T-helper 17 cell (primary cell): ENCODE measurements around the gene TARP.
"Not testable (repeated sequence)": the region's sequence is repeated elsewhere in the genome, so short reads cannot be mapped to it uniquely, and the experiment has no call there.

Experiments used
- ATAC-seq: fragments of 150-1000 bp; cut with Tn5 transposase; 2 replicates; pipeline ENCODE4 v1.10.0; 2021; ENCODE audit warnings: mild to moderate bottlenecking, moderate library complexity
- DNase-seq, 3 donors: peaks; one replicate each; pipeline versions ENCODE4 v3.0.0 to v3.0.0-alpha.2; 2020 to 2021
- H3K9me3 ChIP-seq: one replicate; pipeline ENCODE4 v1.7.0; 2013; ENCODE audit warnings: low read length, mild to moderate bottlenecking; ENCODE audit not compliant: control insufficient read depth, poor library complexity, severe bottlenecking
- H3K27ac Mint-ChIP-seq: one replicate; pipeline ENCODE4 v1.8.0; 2022; ENCODE audit warnings: mild to moderate bottlenecking, moderate library complexity, mixed read lengths
- H3K27me3 Mint-ChIP-seq: one replicate; pipeline ENCODE4 v1.8.0; 2022; ENCODE audit warnings: mixed read lengths
- H3K36me3 Mint-ChIP-seq: one replicate; pipeline ENCODE4 v1.8.0; 2022; ENCODE audit warnings: low read depth, mixed read lengths
- H3K4me1 Mint-ChIP-seq: one replicate; pipeline ENCODE4 v1.8.0; 2022; ENCODE audit warnings: mild to moderate bottlenecking, mixed read lengths
- H3K4me3 Mint-ChIP-seq: one replicate; pipeline ENCODE4 v1.8.0; 2022; ENCODE audit warnings: mild to moderate bottlenecking, moderate library complexity, mixed read lengths

The TARP gene

DNA sequence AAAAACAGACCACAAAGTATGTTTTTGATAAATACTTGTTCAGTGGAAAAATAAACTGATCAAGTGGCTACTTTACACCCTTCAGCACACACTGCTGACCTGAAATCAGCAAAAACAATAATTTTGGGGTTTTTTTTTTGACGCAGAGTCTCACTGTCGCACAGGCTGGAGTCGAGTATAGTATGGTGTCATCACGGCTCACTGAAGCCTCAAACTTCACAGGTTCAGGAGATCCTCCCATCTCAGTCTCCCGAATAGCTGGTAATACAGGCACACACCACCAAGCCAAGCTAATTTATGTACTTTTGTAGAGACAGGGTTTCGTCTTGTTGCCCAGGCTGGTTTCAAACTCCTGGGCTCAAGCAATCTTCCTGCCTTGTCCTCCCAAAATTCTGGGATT, 30.6 kb downstream of the TARP start:
- Mint-ChIP-seq H3K4me1 (peaks cover under 1% of the 10 kb centered on the region), H3K27me3 (no peaks in the 10 kb centered on the region), H3K4me3 (no peak overlapping the region), H3K27ac (no peak overlapping the region), H3K36me3 (no peaks in the 10 kb centered on the region)
- no peak for DNase-seq
- H3K9me3 ChIP-seq, result no peaks in the 10 kb centered on the region
- ATAC-seq, result no peak

DNA sequence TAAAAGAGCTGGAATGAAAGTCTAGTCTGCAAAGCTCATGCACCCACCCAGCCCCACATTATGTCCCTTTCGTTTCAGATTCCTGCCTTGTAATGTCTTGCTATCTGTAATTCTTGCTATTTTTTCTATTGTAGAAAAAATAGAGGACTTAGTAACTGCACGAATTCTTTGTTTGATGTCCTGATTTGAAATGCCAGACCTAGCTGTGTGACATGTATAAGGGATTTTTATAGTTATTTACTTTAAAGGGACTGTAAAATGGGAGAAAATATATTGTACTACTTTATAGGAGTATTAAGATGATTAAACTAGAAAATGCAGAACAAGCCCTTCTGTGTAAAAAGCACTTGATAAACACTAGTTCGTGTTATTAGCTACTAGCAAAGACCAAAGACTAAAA, 32.4 kb downstream of the TARP start:
- no peaks in the 10 kb centered on the region for H3K9me3 ChIP-seq
- Mint-ChIP-seq H3K4me1 (peaks cover 5% of the 10 kb centered on the region), H3K27ac (no peak overlapping the region), H3K36me3 (no peaks in the 10 kb centered on the region), H3K27me3 (no peaks in the 10 kb centered on the region), H3K4me3 (no peak overlapping the region)
- no peak for DNase-seq
- ATAC-seq, result no peak

- not testable (repeated sequence) for ATAC-seq, H3K36me3 Mint-ChIP-seq, H3K9me3 ChIP-seq, H3K27ac Mint-ChIP-seq, H3K27me3 Mint-ChIP-seq, DNase-seq, H3K4me3 Mint-ChIP-seq
- peaks cover 13% of the 10 kb centered on the region for H3K4me1 Mint-ChIP-seq
These were observed 34.3 kb downstream of the TARP start for GRCh38 chr7:38239129-38239528.

GRCh38 chr7:38235606-38236005, 37.8 kb downstream of the TARP start:
- no peaks in the 10 kb centered on the region for H3K9me3 ChIP-seq
- Mint-ChIP-seq H3K4me3 (no peak overlapping the region), H3K27ac (peak overlapping the region; percentile 94)

DNA sequence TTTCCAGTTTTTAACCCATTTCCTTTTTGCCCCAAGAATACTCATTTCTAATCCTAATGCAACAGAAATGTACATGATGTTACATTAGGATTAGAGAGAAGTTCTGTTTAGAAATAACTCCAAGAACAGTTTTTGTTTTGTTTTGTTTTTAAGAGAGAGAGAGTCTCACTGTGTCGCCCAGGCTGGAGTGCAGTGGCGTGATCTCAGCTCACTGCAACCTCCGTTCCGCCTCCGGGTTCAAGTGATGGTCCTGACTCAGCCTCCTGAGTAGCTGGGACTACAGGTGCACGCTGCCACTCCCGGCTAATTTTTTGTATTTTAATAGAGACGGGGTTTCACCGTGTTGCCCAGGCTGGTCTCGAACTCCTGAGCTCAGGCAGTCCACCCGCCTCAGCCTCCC, 38.7 kb downstream of the TARP start:
- H3K9me3 ChIP-seq, H3K27me3 Mint-ChIP-seq, H3K36me3 Mint-ChIP-seq, ATAC-seq, DNase-seq: not testable (repeated sequence)
- peak overlapping the region; percentile 94 for H3K27ac Mint-ChIP-seq
- H3K4me1 Mint-ChIP-seq, result peaks cover 40% of the 10 kb centered on the region
- H3K4me3 Mint-ChIP-seq, result peak overlapping the region; percentile 12

More at GRCh38 chr7:38235606-38236005, 37.8 kb downstream of the TARP start:
- Mint-ChIP-seq H3K36me3 (no peaks in the 10 kb centered on the region), H3K4me1 (peaks cover 39% of the 10 kb centered on the region), H3K27me3 (no peaks in the 10 kb centered on the region)
- no peak for DNase-seq
- no peak for ATAC-seq

GRCh38 chr7:38232502-38233366, 40.7 kb downstream of the TARP start:
- Mint-ChIP-seq H3K4me3 (peak overlapping the region; percentile 84), H3K27ac (peak overlapping the region; percentile 94), H3K4me1 (peaks cover 39% of the 10 kb centered on the region), H3K36me3 (no peaks in the 10 kb centered on the region), H3K27me3 (no peaks in the 10 kb centered on the region)
- no peaks in the 10 kb centered on the region for H3K9me3 ChIP-seq
- ATAC-seq (peak; percentile 90), DNase-seq (peak in 2 of 3 donors; percentile 37 to 46)

DNA sequence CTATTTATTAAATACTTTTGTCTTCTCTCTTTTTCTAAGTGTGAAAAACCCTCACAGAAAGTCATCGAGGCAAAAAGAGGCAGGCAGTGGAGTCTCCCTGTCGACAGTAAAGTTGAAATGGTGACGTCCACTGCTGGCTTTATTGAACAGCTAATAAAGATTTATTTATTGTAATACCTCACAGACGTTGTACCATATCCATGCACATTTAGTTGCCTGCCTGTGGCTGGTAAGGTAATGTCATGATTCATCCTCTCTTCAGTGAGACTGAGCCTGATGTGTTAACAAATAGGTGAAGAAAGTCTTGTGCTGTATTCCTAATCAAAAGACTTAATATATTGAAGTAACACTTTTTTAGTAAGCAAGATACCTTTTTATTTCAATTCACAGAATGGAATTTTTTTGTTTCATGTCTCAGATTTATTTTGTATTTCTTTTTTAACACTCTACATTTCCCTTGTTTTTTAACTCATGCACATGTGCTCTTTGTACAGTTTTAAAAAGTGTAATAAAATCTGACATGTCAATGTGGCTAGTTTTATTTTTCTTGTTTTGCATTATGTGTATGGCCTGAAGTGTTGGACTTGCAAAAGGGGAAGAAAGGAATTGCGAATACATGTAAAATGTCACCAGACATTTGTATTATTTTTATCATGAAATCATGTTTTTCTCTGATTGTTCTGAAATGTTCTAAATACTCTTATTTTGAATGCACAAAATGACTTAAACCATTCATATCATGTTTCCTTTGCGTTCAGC, 43.4 kb downstream of the TARP start:
- H3K9me3 ChIP-seq, result no peaks in the 10 kb centered on the region
- Mint-ChIP-seq H3K27me3 (no peaks in the 10 kb centered on the region), H3K4me1 (peaks cover 33% of the 10 kb centered on the region), H3K4me3 (no peak overlapping the region), H3K36me3 (no peaks in the 10 kb centered on the region), H3K27ac (peak overlapping the region; percentile 94)
- DNase-seq (no peak), ATAC-seq (no peak)

GRCh38 chr7:38229386-38229785, 44.0 kb downstream of the TARP start:
- no peak for DNase-seq
- no peak for ATAC-seq
- no peak overlapping the region for H3K4me3 Mint-ChIP-seq
- no peaks in the 10 kb centered on the region for H3K9me3 ChIP-seq
- H3K27me3 Mint-ChIP-seq, result no peaks in the 10 kb centered on the region
- H3K27ac Mint-ChIP-seq, result no peak overlapping the region
- H3K36me3 Mint-ChIP-seq, result no peaks in the 10 kb centered on the region
- peaks cover 29% of the 10 kb centered on the region for H3K4me1 Mint-ChIP-seq

GRCh38 chr7:38224392-38224791, 49.0 kb downstream of the TARP start:
- H3K36me3 Mint-ChIP-seq, result peaks cover 11% of the 10 kb centered on the region
- no peaks in the 10 kb centered on the region for H3K9me3 ChIP-seq
- H3K27me3 Mint-ChIP-seq, result no peaks in the 10 kb centered on the region
- DNase-seq (no peak), ATAC-seq (no peak)
- no peak overlapping the region for H3K27ac Mint-ChIP-seq
- peaks cover 28% of the 10 kb centered on the region for H3K4me1 Mint-ChIP-seq
- H3K4me3 Mint-ChIP-seq, result no peak overlapping the region

- no peak for ATAC-seq
- Mint-ChIP-seq H3K27ac (peak overlapping the region; percentile 24), H3K4me3 (no peak overlapping the region), H3K4me1 (peaks cover 28% of the 10 kb centered on the region), H3K27me3 (no peaks in the 10 kb centered on the region), H3K36me3 (peaks cover 11% of the 10 kb centered on the region)
- no peak for DNase-seq
- no peaks in the 10 kb centered on the region for H3K9me3 ChIP-seq
These were observed 50.1 kb downstream of the TARP start for GRCh38 chr7:38223306-38223705.

GRCh38 chr7:38222481-38223096, 50.8 kb downstream of the TARP start:
- H3K27me3 Mint-ChIP-seq, result no peaks in the 10 kb centered on the region
- no peaks in the 10 kb centered on the region for H3K9me3 ChIP-seq
- DNase-seq (no peak), ATAC-seq (peak; percentile 89)
- H3K4me3 Mint-ChIP-seq, result no peak overlapping the region
- peak overlapping the region; percentile 24 for H3K27ac Mint-ChIP-seq
- peaks cover 28% of the 10 kb centered on the region for H3K4me1 Mint-ChIP-seq
- H3K36me3 Mint-ChIP-seq, result peaks cover 11% of the 10 kb centered on the region

DNA sequence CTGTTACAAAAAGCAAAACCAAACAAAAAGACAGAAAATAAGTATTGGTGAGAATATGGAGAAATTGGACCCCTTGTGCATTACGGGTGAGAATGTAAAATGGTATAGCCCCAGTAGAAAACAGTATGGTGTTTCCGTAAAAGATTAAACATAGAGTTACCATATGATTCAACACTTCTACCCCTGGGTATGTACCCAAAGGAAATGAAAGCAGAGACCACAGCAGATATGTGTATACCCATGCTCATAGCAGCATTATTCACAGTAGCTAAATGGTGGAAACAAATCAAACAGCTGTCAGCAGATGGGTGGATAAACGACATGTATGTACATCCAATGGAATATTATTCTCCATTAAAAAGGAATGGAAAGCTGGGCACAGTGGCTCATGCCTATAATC, 53.0 kb downstream of the TARP start:
- Mint-ChIP-seq H3K27ac (peak overlapping the region; percentile 93), H3K36me3 (peaks cover 14% of the 10 kb centered on the region), H3K27me3 (no peaks in the 10 kb centered on the region), H3K4me1 (peaks cover 39% of the 10 kb centered on the region), H3K4me3 (peak overlapping the region; percentile 25)
- ATAC-seq, result peak; percentile 36
- DNase-seq, result no peak
- no peaks in the 10 kb centered on the region for H3K9me3 ChIP-seq

GRCh38 chr7:38217672-38218071, 55.8 kb downstream of the TARP start:
- H3K9me3 ChIP-seq, result no peaks in the 10 kb centered on the region
- no peaks in the 10 kb centered on the region for H3K27me3 Mint-ChIP-seq
- H3K4me3 Mint-ChIP-seq, result no peak overlapping the region
- peaks cover 35% of the 10 kb centered on the region for H3K4me1 Mint-ChIP-seq
- no peak for DNase-seq
- peaks cover 12% of the 10 kb centered on the region for H3K36me3 Mint-ChIP-seq
- H3K27ac Mint-ChIP-seq, result peak overlapping the region; percentile 77
- no peak for ATAC-seq
